ENCODE results near the gene URB2.

Gene URB2

GRCh38 chr1:229648406-229648805 lies 22.4 kb downstream of the URB2 start:
- no peak for DNase-seq

- no peak for DNase-seq
These were observed 24.0 kb downstream of the URB2 start for GRCh38 chr1:229650045-229650444.

- no peak for DNase-seq
These were observed 25.5 kb downstream of the URB2 start for GRCh38 chr1:229651546-229651945.

GRCh38 chr1:229653420-229653819 lies 27.4 kb downstream of the URB2 start:
- DNase-seq, result no peak

GRCh38 chr1:229655781-229656180 lies 29.7 kb downstream of the URB2 start:
- no peak for DNase-seq

- no peak for DNase-seq
These were observed 32.1 kb downstream of the URB2 start for GRCh38 chr1:229657993-229658755.

- DNase-seq, result peak; percentile 80
These were observed 35.2 kb downstream of the URB2 start for GRCh38 chr1:229661022-229661877.

- no peak for DNase-seq
These were observed 35.9 kb downstream of the URB2 start for GRCh38 chr1:229661897-229662296.

- no peak for DNase-seq
These were observed 38.2 kb downstream of the URB2 start for GRCh38 chr1:229664133-229664689.

- no peak for DNase-seq
These were observed 40.0 kb downstream of the URB2 start for GRCh38 chr1:229665912-229666558.

GRCh38 chr1:229666585-229666984 lies 40.5 kb downstream of the URB2 start:
- no peak for DNase-seq

- no peak for DNase-seq
These were observed 43.3 kb downstream of the URB2 start for GRCh38 chr1:229669333-229669732.

- no peak for DNase-seq
These were observed 45.3 kb downstream of the URB2 start for GRCh38 chr1:229671310-229671709.

- no peak for DNase-seq
These were observed 46.2 kb downstream of the URB2 start for GRCh38 chr1:229672246-229672645.

GRCh38 chr1:229674042-229674441 lies 48.0 kb downstream of the URB2 start:
- no peak for DNase-seq

- DNase-seq, result no peak
These were observed 49.3 kb downstream of the URB2 start for GRCh38 chr1:229675396-229675795.

- DNase-seq, result no peak
These were observed 59.1 kb downstream of the URB2 start for GRCh38 chr1:229685149-229685548.

GRCh38 chr1:229689273-229689672 lies 63.2 kb downstream of the URB2 start:
- no peak for DNase-seq

GRCh38 chr1:229689904-229690303 lies 63.9 kb downstream of the URB2 start:
- DNase-seq, result peak; percentile 52

- no peak for DNase-seq
These were observed 64.6 kb downstream of the URB2 start for GRCh38 chr1:229690662-229691061.

- DNase-seq, result no peak
These were observed 65.3 kb downstream of the URB2 start for GRCh38 chr1:229691362-229691761.

- DNase-seq, result peak; percentile 39
These were observed 67.3 kb downstream of the URB2 start for GRCh38 chr1:229693129-229693900.

Data from left hindlimb (tissue), 1 donor.